Measurements from ENCODE around the gene TRMT112.

DNA sequence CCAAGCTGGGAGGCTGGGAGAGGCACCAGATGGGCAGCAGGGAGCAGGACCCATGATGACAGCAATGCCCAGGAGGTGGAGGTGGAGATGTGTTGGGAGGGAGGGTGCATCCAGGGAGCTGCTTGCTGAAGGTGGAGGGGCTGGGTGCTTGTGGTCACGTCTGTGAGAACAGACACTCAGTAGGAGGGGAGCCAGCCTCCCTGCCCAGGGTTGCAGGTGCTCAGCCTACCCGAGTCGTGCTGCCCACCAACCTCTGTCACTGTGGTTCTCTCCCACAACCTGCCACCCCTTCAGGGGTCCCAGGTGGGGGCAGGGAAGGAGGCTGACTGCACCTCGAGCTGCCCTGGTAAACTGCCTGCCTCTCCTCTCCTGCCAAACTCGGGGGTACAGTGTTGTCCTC lies 6.0 kb upstream of the TRMT112 start:
- TF ChIP-seq, protein P1, sequence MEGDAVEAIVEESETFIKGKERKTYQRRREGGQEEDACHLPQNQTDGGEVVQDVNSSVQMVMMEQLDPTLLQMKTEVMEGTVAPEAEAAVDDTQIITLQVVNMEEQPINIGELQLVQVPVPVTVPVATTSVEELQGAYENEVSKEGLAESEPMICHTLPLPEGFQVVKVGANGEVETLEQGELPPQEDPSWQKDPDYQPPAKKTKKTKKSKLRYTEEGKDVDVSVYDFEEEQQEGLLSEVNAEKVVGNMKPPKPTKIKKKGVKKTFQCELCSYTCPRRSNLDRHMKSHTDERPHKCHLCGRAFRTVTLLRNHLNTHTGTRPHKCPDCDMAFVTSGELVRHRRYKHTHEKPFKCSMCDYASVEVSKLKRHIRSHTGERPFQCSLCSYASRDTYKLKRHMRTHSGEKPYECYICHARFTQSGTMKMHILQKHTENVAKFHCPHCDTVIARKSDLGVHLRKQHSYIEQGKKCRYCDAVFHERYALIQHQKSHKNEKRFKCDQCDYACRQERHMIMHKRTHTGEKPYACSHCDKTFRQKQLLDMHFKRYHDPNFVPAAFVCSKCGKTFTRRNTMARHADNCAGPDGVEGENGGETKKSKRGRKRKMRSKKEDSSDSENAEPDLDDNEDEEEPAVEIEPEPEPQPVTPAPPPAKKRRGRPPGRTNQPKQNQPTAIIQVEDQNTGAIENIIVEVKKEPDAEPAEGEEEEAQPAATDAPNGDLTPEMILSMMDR (conservative IDR thresholded peaks at IDR 0.05 in 1 of 2, IDR thresholded peaks at IDR 0.05 in 1 of 2; ENCODE audit: low read depth in 1 of 2, low read length in 2 of 2): no peak
- no peak for TF ChIP-seq EZH2 (IDR thresholded peaks at IDR 0.05; ENCODE audit: low read length, missing control alignments)
